Subcutaneous abdominal adipose tissue (tissue), 5 donors: ENCODE measurements around the gene CYBA.

Source experiments
- H3K27ac ChIP-seq: one replicate; pipeline ENCODE4 v1.7.0; 2013; ENCODE audit warnings: low read depth, mild to moderate bottlenecking, inconsistent platforms, low read length, moderate library complexity
- H3K27me3 ChIP-seq, 5 donors: one replicate each; pipeline ENCODE4 v1.7.0; 2013; ENCODE audit warnings: low read length in 5 of 5, inconsistent platforms in 1 of 5; ENCODE audit not compliant: control insufficient read depth in 5 of 5, insufficient read depth in 4 of 5
- H3K36me3 ChIP-seq, 5 donors: one replicate each; pipeline ENCODE4 v1.7.0; 2013; ENCODE audit warnings: low read length in 5 of 5; ENCODE audit not compliant: control insufficient read depth in 5 of 5, insufficient read depth in 5 of 5
- H3K4me1 ChIP-seq, 5 donors: one replicate each; pipeline ENCODE4 v1.7.0; 2013; ENCODE audit warnings: low read length in 5 of 5, mild to moderate bottlenecking in 3 of 5, moderate library complexity in 1 of 5; ENCODE audit not compliant: control insufficient read depth in 5 of 5, insufficient read depth in 5 of 5
- H3K4me3 ChIP-seq, 5 donors: one replicate each; pipeline ENCODE4 v1.7.0; 2013; ENCODE audit warnings: low read length in 5 of 5, low read depth in 1 of 5
- H3K9ac ChIP-seq, 5 donors: one replicate each; pipeline ENCODE4 v1.7.0; 2013; ENCODE audit warnings: low read length in 5 of 5, mild to moderate bottlenecking in 4 of 5, moderate library complexity in 3 of 5
- H3K9me3 ChIP-seq, 5 donors: one replicate each; pipeline ENCODE4 v1.7.0; 2013; ENCODE audit warnings: low read length in 5 of 5; ENCODE audit not compliant: control insufficient read depth in 5 of 5
- donor health status: healthy.
- donor health status: healthy.
- donor health status: healthy.
- donor health status: healthy.
- donor health status: healthy.

The CYBA gene

DNA sequence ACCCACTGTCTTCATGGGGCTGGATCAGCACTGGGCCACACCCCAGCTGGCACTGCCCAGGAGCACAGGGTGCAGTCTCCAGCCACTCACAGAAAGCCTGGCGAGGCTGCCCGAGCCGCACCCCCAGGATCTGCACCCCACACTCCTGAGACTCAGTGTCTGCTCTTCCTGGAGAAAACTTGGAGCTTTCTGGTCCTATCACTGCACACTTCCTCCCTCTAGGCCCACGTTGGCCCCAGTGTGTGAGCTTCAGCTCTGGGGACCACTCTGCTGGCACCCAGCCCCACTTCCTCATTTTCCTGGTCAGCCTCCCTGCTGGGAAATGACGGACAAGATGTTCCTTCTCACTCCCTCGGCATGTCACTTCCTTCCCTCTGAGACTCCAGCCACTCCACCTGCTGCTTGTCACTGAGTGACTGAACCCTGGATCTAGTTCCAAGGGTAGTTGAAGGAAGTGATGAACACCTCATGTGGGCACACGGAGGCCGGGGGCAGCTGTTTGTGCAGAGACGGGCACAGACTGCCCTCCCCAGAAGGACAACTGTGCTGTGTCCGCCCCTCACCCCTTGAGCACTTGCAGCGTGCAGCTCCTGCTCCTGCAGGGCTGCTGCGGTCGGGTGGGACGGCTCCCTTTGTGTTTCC is 51.6 kb downstream of the CYBA start:
- no peak overlapping the region for H3K9ac ChIP-seq
- H3K4me1 ChIP-seq: peaks cover 2 to 29% (median 15%) of the 10 kb centered on the region in 5 donors
- H3K36me3 ChIP-seq: peaks cover 0 to 51% (median 44%) of the 10 kb centered on the region in 5 donors
- no peaks in the 10 kb centered on the region for H3K27me3 ChIP-seq
- H3K9me3 ChIP-seq: no peaks in the 10 kb centered on the region
- H3K4me3 ChIP-seq: no peak overlapping the region
- peak overlapping the region; percentile 37 for H3K27ac ChIP-seq

DNA sequence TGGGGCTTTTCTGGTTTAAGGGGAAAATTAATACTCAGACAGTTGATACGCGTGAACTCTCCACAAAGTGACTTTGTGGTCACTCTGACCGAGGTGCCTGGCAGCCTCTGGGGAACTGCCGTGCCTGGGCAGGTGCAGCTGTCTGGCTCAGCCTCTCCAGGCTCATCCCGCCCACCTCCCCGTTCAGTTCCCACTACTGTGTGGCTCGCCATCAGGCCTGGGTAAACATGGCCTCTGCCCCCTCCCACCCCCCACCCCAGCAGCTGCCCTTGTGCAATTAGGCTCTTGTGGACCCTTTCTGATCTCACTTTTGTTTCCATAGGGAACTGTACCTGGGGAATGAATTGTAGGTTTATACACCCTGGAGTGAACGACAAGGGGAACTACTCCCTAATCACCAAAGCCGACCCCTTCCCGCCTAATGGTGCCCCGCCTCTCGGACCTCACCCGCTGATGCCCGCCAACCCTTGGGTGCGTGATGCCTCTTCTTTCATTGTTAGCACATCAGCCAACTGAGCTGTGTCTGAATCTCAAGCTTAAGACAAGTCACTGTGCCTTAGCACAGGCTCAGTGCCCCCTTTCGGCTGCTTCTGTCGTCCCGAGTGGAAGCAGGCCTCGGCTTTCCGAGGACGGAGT is 52.9 kb downstream of the CYBA start:
- H3K4me3 ChIP-seq: no peak overlapping the region
- H3K4me1 ChIP-seq: peaks cover 2 to 29% (median 15%) of the 10 kb centered on the region in 5 donors
- no peak overlapping the region for H3K9ac ChIP-seq
- H3K36me3 ChIP-seq: peaks cover 0 to 61% (median 54%) of the 10 kb centered on the region in 5 donors
- peak overlapping the region; percentile 37 for H3K27ac ChIP-seq
- H3K27me3 ChIP-seq: no peaks in the 10 kb centered on the region
- no peaks in the 10 kb centered on the region for H3K9me3 ChIP-seq

DNA sequence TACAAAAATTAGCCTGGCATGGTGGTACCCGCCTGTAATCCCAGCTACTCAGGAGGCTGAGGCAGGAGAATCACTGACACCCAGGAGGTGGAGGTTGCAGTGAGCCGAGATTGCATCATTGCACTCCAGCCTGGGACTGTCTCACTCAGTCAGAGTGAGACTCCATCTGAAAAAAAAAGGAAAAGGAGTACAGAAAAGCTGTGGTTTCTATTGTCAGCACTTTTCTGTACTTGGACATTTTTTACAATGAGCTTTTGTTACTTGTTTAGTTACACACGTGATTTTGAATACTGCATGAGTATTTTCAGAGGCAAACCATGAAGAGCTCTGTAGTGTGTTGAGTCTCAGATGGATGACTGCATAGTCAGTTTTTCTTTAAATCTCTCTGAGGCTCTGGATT is 54.4 kb downstream of the CYBA start:
- Histone ChIP-seq H3K9ac (no peak overlapping the region), H3K36me3 (peaks cover 0 to 53% (median 44%) of the 10 kb centered on the region in 5 donors), H3K27me3 (no peaks in the 10 kb centered on the region), H3K4me3 (no peak overlapping the region), H3K9me3 (no peaks in the 10 kb centered on the region), H3K27ac (no peak overlapping the region), H3K4me1 (peaks cover 2 to 29% (median 20%) of the 10 kb centered on the region in 5 donors)

- H3K4me3 ChIP-seq: no peak overlapping the region
- no peak overlapping the region for H3K9ac ChIP-seq
- peaks cover 2 to 29% (median 21%) of the 10 kb centered on the region in 5 donors for H3K4me1 ChIP-seq
- H3K27me3 ChIP-seq: no peaks in the 10 kb centered on the region
- H3K36me3 ChIP-seq: peaks cover 0 to 47% (median 39%) of the 10 kb centered on the region in 5 donors
- no peak overlapping the region for H3K27ac ChIP-seq
- H3K9me3 ChIP-seq: no peaks in the 10 kb centered on the region
These were observed 54.9 kb downstream of the CYBA start for GRCh38 chr16:88595921-88596320.

DNA sequence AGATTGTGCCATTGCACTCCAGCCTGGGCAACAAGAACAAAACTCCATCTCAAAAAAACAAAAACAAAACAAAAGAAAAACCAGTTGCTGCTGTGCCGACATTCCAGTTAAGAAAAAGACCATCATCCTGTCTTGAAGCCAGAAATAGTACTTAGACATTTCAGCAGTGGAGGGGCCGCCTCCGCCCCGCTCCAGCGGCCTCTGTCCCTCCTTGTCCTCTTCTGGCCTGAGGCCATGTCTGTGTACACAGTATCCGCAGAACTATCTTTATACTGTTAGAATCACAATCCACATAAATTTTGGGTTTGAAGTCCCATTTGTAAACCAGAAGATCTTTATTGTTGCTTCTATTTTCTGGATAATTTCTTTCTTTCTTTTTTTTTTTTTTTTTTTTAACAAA is 55.8 kb downstream of the CYBA start:
- Histone ChIP-seq H3K4me3 (no peak overlapping the region), H3K9me3 (no peaks in the 10 kb centered on the region), H3K27ac (no peak overlapping the region), H3K9ac (no peak overlapping the region), H3K36me3 (peaks cover 2 to 43% (median 35%) of the 10 kb centered on the region in 5 donors), H3K4me1 (peaks cover 0 to 23% (median 19%) of the 10 kb centered on the region in 5 donors), H3K27me3 (no peaks in the 10 kb centered on the region)

DNA sequence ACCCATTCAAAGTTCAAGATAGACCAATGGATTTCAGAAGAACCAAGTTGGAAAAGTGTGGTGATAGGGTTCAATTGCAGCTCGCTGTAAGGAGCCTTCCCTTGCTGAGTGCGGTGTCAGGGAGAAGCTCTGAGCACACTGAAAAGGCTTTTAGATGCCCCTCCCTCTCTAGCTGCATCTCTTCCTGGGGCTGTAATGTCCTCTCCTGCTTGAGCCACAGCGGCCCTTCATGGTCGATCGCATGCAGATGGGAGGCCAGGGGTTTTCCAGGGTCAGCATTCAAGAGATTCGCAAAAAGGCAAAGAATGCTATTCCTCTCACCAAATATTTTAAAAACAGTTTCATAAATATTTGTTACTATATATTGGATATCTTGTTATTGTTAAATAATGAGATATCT is 56.9 kb downstream of the CYBA start:
- H3K27ac ChIP-seq: no peak overlapping the region
- H3K9me3 ChIP-seq: no peaks in the 10 kb centered on the region
- peaks cover 10 to 43% (median 35%) of the 10 kb centered on the region in 5 donors for H3K36me3 ChIP-seq
- no peaks in the 10 kb centered on the region for H3K27me3 ChIP-seq
- no peak overlapping the region for H3K9ac ChIP-seq
- H3K4me1 ChIP-seq: peaks cover 0 to 11% (median 8%) of the 10 kb centered on the region in 5 donors
- H3K4me3 ChIP-seq: no peak overlapping the region

- H3K4me1 ChIP-seq: peaks cover 0 to 7% (median 6%) of the 10 kb centered on the region in 5 donors
These were observed 57.4 kb downstream of the CYBA start for GRCh38 chr16:88593489-88593888.

More at GRCh38 chr16:88593489-88593888, 57.4 kb downstream of the CYBA start:
- Histone ChIP-seq H3K36me3 (peaks cover 10 to 43% (median 36%) of the 10 kb centered on the region in 5 donors), H3K4me3 (no peak overlapping the region), H3K27ac (no peak overlapping the region), H3K9ac (no peak overlapping the region), H3K27me3 (no peaks in the 10 kb centered on the region), H3K9me3 (no peaks in the 10 kb centered on the region)
